ENCODE measurements around the gene HS6ST1. TPM values are rescaled to one million over a fixed set of nuclear protein-coding genes. Genes with fewer than 3 reads are reported as not detected.

HS6ST1 gene
- total RNA-seq, 1 experiment from 2014 or later: 20.3 TPM

DNA sequence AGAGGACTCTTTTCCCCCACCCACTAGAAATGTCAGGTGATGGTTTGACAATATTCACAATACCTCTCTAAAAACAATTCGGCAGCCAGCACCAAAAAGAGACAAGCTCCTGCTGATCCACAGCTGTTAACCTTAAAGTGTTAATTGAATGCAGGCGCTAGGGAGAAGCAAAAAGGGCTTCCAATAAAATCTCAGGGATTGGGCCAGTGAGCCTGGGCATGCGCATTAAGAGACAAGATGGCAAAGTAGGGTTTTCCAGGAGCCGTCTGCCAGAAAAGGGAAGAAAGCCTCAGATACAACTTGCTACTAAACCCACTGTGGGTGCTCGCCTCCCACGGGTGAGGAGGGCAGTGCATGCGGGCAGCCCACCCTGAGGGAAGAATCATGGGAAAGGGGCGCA is 98.8 kb downstream of the HS6ST1 start:
- H3K36me3 ChIP-seq (ENCODE audit: control insufficient read depth, insufficient read depth, low read length): no peaks in the 10 kb centered on the region
- CTCF ChIA-PET: no interaction called here
- no peak overlapping the region for H3K27ac Mint-ChIP-seq (ENCODE audit: unreplicated experiment)
- no peaks in the 10 kb centered on the region for H3K9me3 ChIP-seq
- DNase-seq: no peak
- no peaks in the 10 kb centered on the region for H3K4me1 Mint-ChIP-seq (ENCODE audit: low read depth, unreplicated experiment)
- no peaks in the 10 kb centered on the region for H3K4me1 ChIP-seq
- no peaks in the 10 kb centered on the region for H3K9me3 Mint-ChIP-seq (ENCODE audit: unreplicated experiment)
- intact Hi-C loops (cut with micrococcal nuclease; ENCODE audit: unreplicated experiment): no loop called here
- no TSS peak for BruUV-seq (replicated peaks)
- no peak overlapping the region for H3K4me3 Mint-ChIP-seq (ENCODE audit: unreplicated experiment)
- H3K36me3 Mint-ChIP-seq (ENCODE audit: insufficient read depth, unreplicated experiment): no peaks in the 10 kb centered on the region
- no peaks in the 10 kb centered on the region for H3K27me3 Mint-ChIP-seq (ENCODE audit: insufficient read depth, unreplicated experiment)
- TF ChIP-seq, protein P1, sequence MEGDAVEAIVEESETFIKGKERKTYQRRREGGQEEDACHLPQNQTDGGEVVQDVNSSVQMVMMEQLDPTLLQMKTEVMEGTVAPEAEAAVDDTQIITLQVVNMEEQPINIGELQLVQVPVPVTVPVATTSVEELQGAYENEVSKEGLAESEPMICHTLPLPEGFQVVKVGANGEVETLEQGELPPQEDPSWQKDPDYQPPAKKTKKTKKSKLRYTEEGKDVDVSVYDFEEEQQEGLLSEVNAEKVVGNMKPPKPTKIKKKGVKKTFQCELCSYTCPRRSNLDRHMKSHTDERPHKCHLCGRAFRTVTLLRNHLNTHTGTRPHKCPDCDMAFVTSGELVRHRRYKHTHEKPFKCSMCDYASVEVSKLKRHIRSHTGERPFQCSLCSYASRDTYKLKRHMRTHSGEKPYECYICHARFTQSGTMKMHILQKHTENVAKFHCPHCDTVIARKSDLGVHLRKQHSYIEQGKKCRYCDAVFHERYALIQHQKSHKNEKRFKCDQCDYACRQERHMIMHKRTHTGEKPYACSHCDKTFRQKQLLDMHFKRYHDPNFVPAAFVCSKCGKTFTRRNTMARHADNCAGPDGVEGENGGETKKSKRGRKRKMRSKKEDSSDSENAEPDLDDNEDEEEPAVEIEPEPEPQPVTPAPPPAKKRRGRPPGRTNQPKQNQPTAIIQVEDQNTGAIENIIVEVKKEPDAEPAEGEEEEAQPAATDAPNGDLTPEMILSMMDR (IDR thresholded peaks at IDR 0.05; ENCODE audit: insufficient read depth in 1 of 2, low read depth in 1 of 2, low read length in 1 of 2, severe bottlenecking in 1 of 2, unreplicated experiment in 1 of 2): no peak
- no peaks in the 10 kb centered on the region for H3K27me3 ChIP-seq (replicated peaks; ENCODE audit: control insufficient read depth, insufficient read depth, low read length)
- H3K4me3 ChIP-seq (ENCODE audit: low read depth, low read length): no peak overlapping the region
- POLR2A ChIA-PET: no interaction called here

DNA sequence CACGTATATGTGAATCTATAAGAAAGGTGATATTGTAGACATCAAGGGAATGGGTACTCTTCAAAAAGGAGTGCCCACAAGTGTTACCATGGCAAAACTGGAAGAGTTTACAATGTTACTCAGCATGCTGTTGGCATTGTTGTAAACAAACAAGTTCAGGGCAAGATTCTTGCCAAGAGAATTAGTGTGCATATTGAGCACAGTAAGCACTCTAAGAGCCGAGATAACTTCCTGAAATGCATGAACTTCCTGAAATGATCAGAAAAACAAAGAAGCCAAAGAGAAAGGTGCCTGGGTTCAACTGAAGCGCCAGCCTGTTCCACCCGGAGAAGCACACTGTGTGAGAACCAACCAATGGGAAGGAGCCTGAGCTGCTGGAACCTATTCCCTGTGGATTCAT is 101.0 kb downstream of the HS6ST1 start:
- Mint-ChIP-seq H3K36me3 (ENCODE audit: insufficient read depth, unreplicated experiment) (no peaks in the 10 kb centered on the region), H3K27me3 (ENCODE audit: insufficient read depth, unreplicated experiment) (no peaks in the 10 kb centered on the region), H3K9me3 (ENCODE audit: unreplicated experiment) (no peaks in the 10 kb centered on the region), H3K4me3 (ENCODE audit: unreplicated experiment) (no peak overlapping the region), H3K27ac (ENCODE audit: unreplicated experiment) (no peak overlapping the region), H3K4me1 (ENCODE audit: low read depth, unreplicated experiment) (no peaks in the 10 kb centered on the region)
- CTCF ChIA-PET: no interaction called here
- TF ChIP-seq, protein P1 (IDR thresholded peaks at IDR 0.05; ENCODE audit: insufficient read depth in 1 of 2, low read depth in 1 of 2, low read length in 1 of 2, severe bottlenecking in 1 of 2, unreplicated experiment in 1 of 2): no peak
- POLR2A ChIA-PET: no interaction called here
- H3K4me1 ChIP-seq: no peaks in the 10 kb centered on the region
- BruUV-seq (replicated peaks): no TSS peak
- H3K4me3 ChIP-seq (ENCODE audit: low read depth, low read length): no peak overlapping the region
- no peaks in the 10 kb centered on the region for H3K27me3 ChIP-seq (replicated peaks; ENCODE audit: control insufficient read depth, insufficient read depth, low read length)
- no peaks in the 10 kb centered on the region for H3K9me3 ChIP-seq
- intact Hi-C loops (cut with micrococcal nuclease; ENCODE audit: unreplicated experiment): no loop called here
- H3K36me3 ChIP-seq (ENCODE audit: control insufficient read depth, insufficient read depth, low read length): no peaks in the 10 kb centered on the region
- DNase-seq: no peak

DNA sequence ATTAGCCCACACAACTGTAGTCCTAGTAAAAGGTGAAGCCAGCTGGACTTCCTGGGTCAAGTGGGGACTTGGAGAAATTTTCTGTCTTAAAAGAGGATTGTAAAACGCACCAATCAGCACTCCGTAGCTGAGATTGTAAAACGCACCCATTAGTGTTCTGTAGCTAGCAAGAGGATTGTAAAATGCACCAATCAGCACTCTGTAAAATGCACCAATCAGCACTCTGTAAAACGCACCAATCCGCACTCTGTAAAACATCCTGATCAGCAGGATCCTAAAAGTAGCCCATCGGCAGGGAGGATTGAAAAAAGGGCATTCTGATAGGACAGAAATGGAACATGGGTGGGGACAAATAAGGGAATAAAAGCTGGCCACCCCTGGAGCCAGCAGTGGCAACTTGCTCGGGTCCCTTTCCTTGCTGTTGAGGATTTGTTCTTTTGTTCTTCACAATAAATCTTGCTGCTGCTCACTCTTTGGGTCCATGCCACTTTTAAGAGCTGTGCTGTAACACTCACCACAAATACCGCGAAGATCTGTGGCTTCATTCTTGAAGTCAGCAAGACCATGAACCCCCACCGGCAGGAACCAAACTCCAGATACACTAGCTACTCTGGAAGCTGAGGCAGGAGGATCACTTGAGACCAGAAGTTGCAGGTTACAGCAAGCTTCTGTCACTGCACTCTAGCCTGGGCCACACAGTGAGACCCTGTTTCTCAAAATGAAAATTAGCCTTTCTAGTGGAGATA is 102.6 kb downstream of the HS6ST1 start:
- no TSS peak for BruUV-seq (replicated peaks)
- H3K9me3 ChIP-seq: no peaks in the 10 kb centered on the region
- H3K9me3 Mint-ChIP-seq (ENCODE audit: unreplicated experiment): no peaks in the 10 kb centered on the region
- no peaks in the 10 kb centered on the region for H3K36me3 Mint-ChIP-seq (ENCODE audit: insufficient read depth, unreplicated experiment)
- H3K27ac Mint-ChIP-seq (ENCODE audit: unreplicated experiment): no peak overlapping the region
- no peaks in the 10 kb centered on the region for H3K27me3 Mint-ChIP-seq (ENCODE audit: insufficient read depth, unreplicated experiment)
- POLR2A ChIA-PET: no interaction called here
- DNase-seq: no peak
- no peaks in the 10 kb centered on the region for H3K4me1 Mint-ChIP-seq (ENCODE audit: low read depth, unreplicated experiment)
- H3K4me1 ChIP-seq: no peaks in the 10 kb centered on the region
- CTCF ChIA-PET: interaction anchor here (0.6 kb wide), 1 partner anchor 148 kb away, joined by 4 read pairs; no protein-coding TSS in a partner anchor
- intact Hi-C loops (cut with micrococcal nuclease; ENCODE audit: unreplicated experiment): no loop called here
- H3K4me3 Mint-ChIP-seq (ENCODE audit: unreplicated experiment): no peak overlapping the region
- H3K27me3 ChIP-seq (replicated peaks; ENCODE audit: control insufficient read depth, insufficient read depth, low read length): no peaks in the 10 kb centered on the region
- H3K36me3 ChIP-seq (ENCODE audit: control insufficient read depth, insufficient read depth, low read length): no peaks in the 10 kb centered on the region
- TF ChIP-seq, protein P1 (IDR thresholded peaks at IDR 0.05; ENCODE audit: insufficient read depth in 1 of 2, low read depth in 1 of 2, low read length in 1 of 2, severe bottlenecking in 1 of 2, unreplicated experiment in 1 of 2): no peak
- no peak overlapping the region for H3K4me3 ChIP-seq (ENCODE audit: low read depth, low read length)

Other genes with a start within 250 kb of the HS6ST1 start
- gene UGGT1, start 227.7 kb downstream of the HS6ST1 start, total RNA-seq (2022): 77.5 and 80.0 TPM in 2 replicates

Data from Caco-2 (cell line).